Caco-2 (cell line): ENCODE results near the gene DHFR2. TPM values are rescaled to one million over a fixed set of nuclear protein-coding genes. Genes with fewer than 3 reads are reported as not detected.

Experiments
- BruUV-seq: library from RNA; stranded (reverse); fragments of 400-500 nt; replicated peaks from 2 replicates; lab custom pipeline; 2021; lab: Mats Ljungman, UMichigan
- CTCF ChIA-PET: fragments of 300-600 bp; sonication (Branson Sonifier 250); formaldehyde crosslinking; loops from one replicate; lab custom pipeline; 2022; ENCODE audit warnings: antibody characterized with exemption; lab: Charles Lee
- POLR2A ChIA-PET: fragments of 300-600 bp; sonication (Branson Sonifier 250); formaldehyde crosslinking; loops from one replicate; lab custom pipeline; 2022; ENCODE audit warnings: antibody characterized with exemption; lab: Charles Lee
- DNase-seq, 2 experiments: peaks; one replicate each; pipeline versions ENCODE4 v3.0.0 to v3.0.0-alpha.2; 2020 to 2022
- H3K27me3 ChIP-seq: replicated peaks from 2 replicates; pipeline ENCODE4 v1.6.0; 2011; ENCODE audit warnings: low read length; ENCODE audit not compliant: control insufficient read depth, insufficient read depth
- H3K36me3 ChIP-seq: 2 replicates; pipeline ENCODE4 v1.5.1; 2011; ENCODE audit warnings: low read length; ENCODE audit not compliant: control insufficient read depth, insufficient read depth
- H3K4me1 ChIP-seq: fragments of 250-450 bp; sonication (Bioruptor Pico); 2 replicates; pipeline ENCODE4 v1.5.1; 2020; ENCODE audit warnings: mild to moderate bottlenecking
- H3K4me3 ChIP-seq: 2 replicates; pipeline ENCODE4 v1.5.1; 2011; ENCODE audit warnings: low read depth, mild to moderate bottlenecking, control low read depth, low read length
- H3K9me3 ChIP-seq: fragments of 250-450 bp; sonication (Bioruptor Pico); 2 replicates; pipeline ENCODE4 v1.5.1; 2020; ENCODE audit warnings: mild to moderate bottlenecking, moderate library complexity
- H3K27ac Mint-ChIP-seq: one replicate; pipeline ENCODE4 v1.8.0; 2022; ENCODE audit warnings: mixed read lengths; ENCODE audit not compliant: unreplicated experiment
- H3K27me3 Mint-ChIP-seq: one replicate; pipeline ENCODE4 v1.8.0; 2022; ENCODE audit warnings: mixed read lengths; ENCODE audit not compliant: insufficient read depth, unreplicated experiment
- H3K36me3 Mint-ChIP-seq: one replicate; pipeline ENCODE4 v1.8.0; 2022; ENCODE audit warnings: mild to moderate bottlenecking, mixed read lengths; ENCODE audit not compliant: insufficient read depth, unreplicated experiment
- H3K4me1 Mint-ChIP-seq: one replicate; pipeline ENCODE4 v1.8.0; 2022; ENCODE audit warnings: low read depth, mixed read lengths; ENCODE audit not compliant: unreplicated experiment
- H3K4me3 Mint-ChIP-seq: one replicate; pipeline ENCODE4 v1.8.0; 2022; ENCODE audit warnings: mild to moderate bottlenecking, moderate library complexity, mixed read lengths; ENCODE audit not compliant: unreplicated experiment
- H3K9me3 Mint-ChIP-seq: one replicate; pipeline ENCODE4 v1.8.0; 2022; ENCODE audit warnings: mixed read lengths; ENCODE audit not compliant: unreplicated experiment
- CTCF ChIP-seq, 2 experiments: fragments of 200-600 bp in 1 of 2; IDR thresholded peaks; 1 replicate in 1 of 2; 2 replicates in 1 of 2; pipeline versions ENCODE4 v1.5.1 to v1.8.0; 2011 to 2022; ENCODE audit warnings: antibody characterized with exemption in 1 of 2, control low read depth in 1 of 2, inconsistent platforms in 1 of 2, low read depth in 1 of 2, low read length in 1 of 2, mild to moderate bottlenecking in 1 of 2, moderate library complexity in 1 of 2; ENCODE audit not compliant: insufficient read depth in 1 of 2, severe bottlenecking in 1 of 2, unreplicated experiment in 1 of 2
- intact Hi-C: fragments of 100-400 bp; cut with micrococcal nuclease; formaldehyde crosslinking; loops from one replicate; pipeline ENCODE4 v1.10.0; 2022; ENCODE audit not compliant: unreplicated experiment
- total RNA-seq: library from RNA; stranded (reverse); gene quantifications from 2 replicates; pipeline ENCODE4 v1.2.3, GENCODE V29; 2022

DHFR2 gene
- total RNA-seq, 1 experiment from 2014 or later, result 3.3 TPM

DNA sequence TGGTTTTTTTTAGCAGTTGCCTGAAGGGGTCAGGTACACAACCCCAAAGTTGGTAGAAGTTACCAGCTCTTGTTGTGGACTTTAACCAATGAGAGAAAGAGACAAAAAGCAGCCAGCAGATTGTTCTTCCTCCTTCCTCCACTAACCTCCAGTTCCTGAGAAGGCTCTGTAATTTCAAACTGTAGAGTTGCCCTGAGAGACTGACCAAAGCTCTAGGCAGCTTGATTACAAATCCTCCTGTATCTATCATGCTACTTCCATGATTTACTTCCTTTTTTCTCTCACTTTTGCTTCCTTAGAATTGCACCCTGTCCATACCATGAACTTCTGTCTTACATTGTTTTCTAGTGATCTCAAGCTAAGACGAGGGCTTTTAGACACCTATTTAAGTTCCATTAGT, 29.4 kb upstream of the DHFR2 start:
- Mint-ChIP-seq H3K27me3 (no peaks in the 10 kb centered on the region), H3K36me3 (no peaks in the 10 kb centered on the region), H3K4me3 (no peak overlapping the region), H3K27ac (no peak overlapping the region), H3K4me1 (no peaks in the 10 kb centered on the region), H3K9me3 (no peaks in the 10 kb centered on the region)
- Histone ChIP-seq H3K27me3 (no peaks in the 10 kb centered on the region), H3K4me1 (no peaks in the 10 kb centered on the region), H3K4me3 (no peak overlapping the region), H3K36me3 (no peaks in the 10 kb centered on the region; the same call in 1 of the 2 replicates), H3K9me3 (no peaks in the 10 kb centered on the region)
- DNase-seq, result no peak
- BruUV-seq, result no TSS peak
- POLR2A ChIA-PET, result no interaction called here
- CTCF ChIA-PET, result no interaction called here
- intact Hi-C loops, result no loop called here
- no peak for TF ChIP-seq CTCF (IDR thresholded peaks at IDR 0.05; ENCODE audit: insufficient read depth in 1 of 2, low read depth in 1 of 2, low read length in 1 of 2, severe bottlenecking in 1 of 2, unreplicated experiment in 1 of 2)

DNA sequence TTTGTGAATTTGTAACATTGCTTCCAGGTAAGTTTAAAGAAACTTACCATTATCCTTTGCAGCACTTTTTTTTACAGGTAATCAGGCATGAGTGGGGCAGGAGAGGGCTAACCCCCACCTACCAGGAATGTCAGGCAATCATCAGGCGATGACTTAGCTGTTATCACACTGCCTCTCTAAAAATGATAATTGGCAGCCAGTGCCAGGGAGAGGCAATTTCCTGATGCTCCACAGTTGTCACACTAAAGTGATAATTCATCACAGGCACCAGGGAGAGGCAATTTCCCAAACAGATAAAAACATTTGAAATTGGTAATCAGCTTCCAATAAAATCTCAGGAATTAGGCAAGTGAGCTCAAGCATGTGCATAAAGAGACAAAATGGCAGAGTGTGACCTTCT, 26.4 kb upstream of the DHFR2 start:
- Histone ChIP-seq H3K9me3 (no peaks in the 10 kb centered on the region), H3K27me3 (no peaks in the 10 kb centered on the region), H3K36me3 (no peaks in the 10 kb centered on the region; the same call in 1 of the 2 replicates), H3K4me1 (no peaks in the 10 kb centered on the region), H3K4me3 (no peak overlapping the region)
- H3K9me3 Mint-ChIP-seq, result no peaks in the 10 kb centered on the region
- CTCF ChIA-PET, result no interaction called here
- intact Hi-C loops, result no loop called here
- TF ChIP-seq CTCF (IDR thresholded peaks at IDR 0.05; ENCODE audit: insufficient read depth in 1 of 2, low read depth in 1 of 2, low read length in 1 of 2, severe bottlenecking in 1 of 2, unreplicated experiment in 1 of 2), result no peak
- no peak for DNase-seq
- H3K27me3 Mint-ChIP-seq, result no peaks in the 10 kb centered on the region
- no peak overlapping the region for H3K4me3 Mint-ChIP-seq
- no TSS peak for BruUV-seq
- no peaks in the 10 kb centered on the region for H3K4me1 Mint-ChIP-seq
- POLR2A ChIA-PET, result no interaction called here
- no peaks in the 10 kb centered on the region for H3K36me3 Mint-ChIP-seq
- H3K27ac Mint-ChIP-seq, result no peak overlapping the region

- BruUV-seq, result no TSS peak
- Mint-ChIP-seq H3K36me3 (no peaks in the 10 kb centered on the region), H3K27ac (no peak overlapping the region), H3K27me3 (no peaks in the 10 kb centered on the region), H3K4me3 (no peak overlapping the region), H3K9me3 (no peaks in the 10 kb centered on the region), H3K4me1 (no peaks in the 10 kb centered on the region)
- CTCF ChIA-PET, result no interaction called here
- no peaks in the 10 kb centered on the region for H3K27me3 ChIP-seq
- intact Hi-C loops, result no loop called here
- H3K9me3 ChIP-seq, result no peaks in the 10 kb centered on the region
- no peak for TF ChIP-seq CTCF (IDR thresholded peaks at IDR 0.05; ENCODE audit: insufficient read depth in 1 of 2, low read depth in 1 of 2, low read length in 1 of 2, severe bottlenecking in 1 of 2, unreplicated experiment in 1 of 2)
- H3K4me1 ChIP-seq, result no peaks in the 10 kb centered on the region
- DNase-seq, result peak; percentile 13 to 47
- POLR2A ChIA-PET, result no interaction called here
- H3K4me3 ChIP-seq, result no peak overlapping the region
- no peaks in the 10 kb centered on the region; the same call in 1 of the 2 replicates for H3K36me3 ChIP-seq
Observed at GRCh38 chr3:94083261-94083660, 20.5 kb upstream of the DHFR2 start.
